AG04449 (cell line): ENCODE results near the gene ATXN7L1.

ENCODE experiments used
- CTCF ChIA-PET: fragments of 350-600 bp; formaldehyde crosslinking; extraction: SDS; loops from one replicate; lab custom pipeline; 2021; ENCODE audit warnings: antibody characterized with exemption; lab: Yijun Ruan, JAX
- POLR2A ChIA-PET: fragments of 400-600, 350-600 bp; formaldehyde crosslinking; extraction: SDS; loops from one replicate; lab custom pipeline; 2020; ENCODE audit warnings: antibody characterized with exemption, inconsistent platforms; lab: Yijun Ruan, JAX
- DNase-seq: peaks from one replicate; pipeline ENCODE4 v3.0.0-alpha.2; 2010; ENCODE audit warnings: low read depth, low spot score
- H3K4me3 ChIP-seq: 2 replicates; pipeline ENCODE4 v1.5.1; 2011; ENCODE audit warnings: low read depth, mild to moderate bottlenecking, control low read depth, low read length
- TF ChIP-seq, protein P1 (sequence below): IDR thresholded peaks from one replicate; pipeline ENCODE4 v1.5.1; 2011; ENCODE audit warnings: mild to moderate bottlenecking, moderate library complexity, low read length, control low read depth, inconsistent platforms; ENCODE audit not compliant: insufficient read depth; ENCODE audit errors: missing control alignments

Gene ATXN7L1

DNA sequence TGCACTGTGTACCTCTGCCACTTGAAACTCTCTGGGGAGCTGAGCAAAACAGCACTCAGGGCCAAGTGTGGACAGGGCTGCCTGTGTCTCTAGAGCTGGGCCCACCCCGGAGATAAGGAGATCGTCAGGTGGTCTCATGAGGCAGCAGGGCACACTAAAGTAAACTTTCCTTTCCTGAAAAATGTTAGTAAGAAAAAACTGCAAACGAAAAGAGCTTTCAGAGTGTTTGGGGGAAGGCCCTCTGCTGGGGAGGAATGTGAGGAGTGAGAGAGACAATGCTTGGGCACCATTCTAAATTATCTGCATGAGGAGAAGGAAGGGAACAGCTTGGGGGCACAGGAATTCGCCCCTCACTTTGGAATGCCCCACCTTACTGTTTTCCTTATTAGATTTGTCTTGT lies 127.7 kb downstream of the ATXN7L1 start:
- ChIA-PET CTCF (interaction anchor here (1.0 to 9.6 kb wide), 6 partner anchors 13 to 295 kb away, joined by 3 to 78 read pairs (median 3); no protein-coding TSS in a partner anchor), POLR2A (no interaction called here)
- no peak for DNase-seq
- TF ChIP-seq, protein P1, sequence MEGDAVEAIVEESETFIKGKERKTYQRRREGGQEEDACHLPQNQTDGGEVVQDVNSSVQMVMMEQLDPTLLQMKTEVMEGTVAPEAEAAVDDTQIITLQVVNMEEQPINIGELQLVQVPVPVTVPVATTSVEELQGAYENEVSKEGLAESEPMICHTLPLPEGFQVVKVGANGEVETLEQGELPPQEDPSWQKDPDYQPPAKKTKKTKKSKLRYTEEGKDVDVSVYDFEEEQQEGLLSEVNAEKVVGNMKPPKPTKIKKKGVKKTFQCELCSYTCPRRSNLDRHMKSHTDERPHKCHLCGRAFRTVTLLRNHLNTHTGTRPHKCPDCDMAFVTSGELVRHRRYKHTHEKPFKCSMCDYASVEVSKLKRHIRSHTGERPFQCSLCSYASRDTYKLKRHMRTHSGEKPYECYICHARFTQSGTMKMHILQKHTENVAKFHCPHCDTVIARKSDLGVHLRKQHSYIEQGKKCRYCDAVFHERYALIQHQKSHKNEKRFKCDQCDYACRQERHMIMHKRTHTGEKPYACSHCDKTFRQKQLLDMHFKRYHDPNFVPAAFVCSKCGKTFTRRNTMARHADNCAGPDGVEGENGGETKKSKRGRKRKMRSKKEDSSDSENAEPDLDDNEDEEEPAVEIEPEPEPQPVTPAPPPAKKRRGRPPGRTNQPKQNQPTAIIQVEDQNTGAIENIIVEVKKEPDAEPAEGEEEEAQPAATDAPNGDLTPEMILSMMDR, result no peak
- H3K4me3 ChIP-seq, result no peak overlapping the region

DNA sequence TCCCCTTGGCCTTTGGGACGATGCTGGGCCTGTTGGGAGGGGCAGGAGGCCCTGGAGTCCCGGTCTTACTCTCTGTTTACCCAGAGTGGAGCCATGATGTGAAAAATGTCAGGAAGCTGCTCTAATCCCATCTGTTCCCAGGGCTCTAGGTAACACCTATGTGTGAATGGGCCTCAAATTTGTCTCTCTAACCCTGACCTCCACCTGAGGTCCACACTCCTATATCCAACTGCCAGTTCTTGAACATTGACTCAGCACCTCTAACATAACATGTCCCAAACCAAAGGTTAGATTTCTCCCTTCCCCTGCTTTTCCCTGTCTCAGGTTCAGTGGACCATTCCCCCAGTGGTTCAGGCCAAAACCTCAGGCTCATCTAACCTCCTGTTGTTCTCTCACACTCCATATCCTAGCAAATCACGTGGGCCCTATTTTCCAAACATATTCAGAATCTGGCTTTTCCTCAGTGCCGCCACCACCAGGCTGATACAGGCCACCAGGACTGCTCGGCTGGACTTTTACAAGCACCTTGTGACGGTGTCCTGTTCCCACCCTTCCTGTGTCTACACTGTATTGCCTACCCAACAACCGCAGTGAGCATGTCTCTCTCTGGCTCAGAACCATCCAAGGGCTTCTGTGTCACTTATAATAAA lies 130.6 kb downstream of the ATXN7L1 start:
- ChIA-PET POLR2A (no interaction called here), CTCF (interaction anchor here (1.2 to 9.6 kb wide), 3 partner anchors 16 to 32 kb away, joined by 3 to 78 read pairs (median 3); no protein-coding TSS in a partner anchor)
- no peak overlapping the region for H3K4me3 ChIP-seq
- DNase-seq, result no peak
- TF ChIP-seq, protein P1, result no peak

DNA sequence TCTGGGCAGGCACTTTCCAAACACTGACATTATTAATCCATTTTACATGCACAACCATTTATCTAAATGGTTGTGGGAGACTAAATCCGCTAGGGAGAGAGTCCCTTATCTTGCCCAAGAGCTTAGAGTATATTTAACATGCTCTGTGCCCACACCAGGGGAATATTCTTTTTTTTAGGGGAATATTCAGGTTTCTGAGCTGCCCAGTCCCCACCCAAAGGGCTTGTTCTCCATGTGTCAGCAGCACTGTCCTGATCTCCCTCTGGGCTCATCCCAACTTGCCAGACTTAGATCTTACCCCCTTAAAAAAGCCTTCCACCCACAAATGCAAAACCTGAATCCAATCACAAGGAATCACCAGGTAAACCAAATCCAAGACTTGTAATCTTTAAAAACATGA lies 132.1 kb downstream of the ATXN7L1 start:
- no peak for DNase-seq
- no peak overlapping the region for H3K4me3 ChIP-seq
- ChIA-PET POLR2A (no interaction called here), CTCF (no interaction called here)
- TF ChIP-seq, protein P1, result no peak

DNA sequence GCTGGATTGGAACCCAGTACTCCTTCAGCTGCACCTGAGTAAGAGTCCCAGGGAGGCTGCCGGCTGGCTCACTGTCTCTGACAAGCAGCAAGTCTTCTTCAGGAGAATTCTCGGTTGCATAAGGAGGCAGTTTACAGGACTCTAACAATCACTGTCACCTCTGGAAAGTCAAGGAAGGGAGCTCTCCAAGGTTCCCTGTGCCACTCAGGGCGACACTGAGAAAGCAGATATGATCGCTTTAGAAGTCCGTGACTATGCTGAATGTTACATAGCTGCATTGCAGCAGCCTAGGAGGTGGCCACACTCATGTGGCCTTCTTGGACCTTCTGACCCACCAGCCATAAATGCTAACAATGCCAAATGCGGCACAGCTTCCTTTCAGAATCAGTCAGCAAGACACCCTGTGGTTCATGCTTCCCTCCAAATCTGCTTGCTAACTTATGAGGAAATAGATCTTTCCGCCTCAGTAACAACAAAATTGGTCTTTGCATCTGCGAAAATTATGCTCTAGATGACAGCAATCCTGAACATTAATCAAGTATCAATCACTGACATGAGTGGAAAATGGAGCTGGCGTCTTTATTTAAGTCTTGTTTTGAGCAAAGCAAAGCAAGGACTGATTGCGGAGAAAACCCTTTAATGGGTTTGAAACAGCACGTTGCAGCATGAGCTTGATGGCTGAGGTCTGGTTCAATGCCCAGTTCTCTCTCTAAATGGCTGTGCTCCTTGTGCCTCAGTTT lies 132.9 kb downstream of the ATXN7L1 start:
- POLR2A ChIA-PET, result interaction anchor here (0.7 kb wide), 1 partner anchor 16 kb away, joined by 3 read pairs; no protein-coding TSS in a partner anchor
- no peak overlapping the region for H3K4me3 ChIP-seq
- TF ChIP-seq, protein P1, result no peak
- CTCF ChIA-PET, result interaction anchor here (0.8 to 1.8 kb wide), 5 partner anchors 13 to 266 kb away, joined by 3 to 11 read pairs (median 4); no protein-coding TSS in a partner anchor
- DNase-seq, result no peak

DNA sequence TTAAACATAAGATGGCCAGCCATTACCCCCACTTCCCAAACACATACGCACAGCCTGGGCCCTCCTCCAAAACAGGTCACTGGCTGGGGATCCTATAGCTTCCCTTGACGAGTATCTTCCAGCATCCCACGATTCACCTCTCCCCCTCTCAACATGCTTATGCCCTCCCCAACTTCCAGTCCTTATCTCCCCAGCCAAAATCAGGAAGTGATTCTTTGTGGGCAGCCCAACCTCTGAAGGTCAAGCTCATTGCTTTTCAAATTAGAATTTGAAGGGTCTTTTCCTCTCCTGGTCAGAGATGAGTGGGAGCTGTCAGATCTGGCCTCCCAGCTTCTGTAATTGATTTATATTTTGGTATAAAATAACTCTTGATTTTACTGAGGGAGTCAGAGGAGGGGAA lies 133.6 kb downstream of the ATXN7L1 start:
- DNase-seq, result no peak
- POLR2A ChIA-PET, result no interaction called here
- CTCF ChIA-PET, result interaction anchor here (0.8 to 1.8 kb wide), 6 partner anchors 12 to 300 kb away, joined by 3 to 11 read pairs (median 4); no protein-coding TSS in a partner anchor

More for the DNA sequence above, 133.6 kb downstream of the ATXN7L1 start:
- no peak overlapping the region for H3K4me3 ChIP-seq
- TF ChIP-seq, protein P1, result no peak
